ENCODE results near the gene PSMC4.

The PSMC4 gene

GRCh38 chr19:39941615-39942365, 29.2 kb upstream of the PSMC4 start:
- peak; percentile 15 to 43 for DNase-seq (ENCODE audit: low read depth in 2 of 2)
- TF ChIP-seq CTCF (IDR thresholded peaks at IDR 0.05; ENCODE audit: low read depth, low read length) = no peak
- no peak overlapping the region for H3K4me3 ChIP-seq (replicated peaks in 1 of 2; ENCODE audit: low read depth in 2 of 2, low read length in 2 of 2)

- H3K4me3 ChIP-seq (replicated peaks in 1 of 2; ENCODE audit: low read depth in 2 of 2, low read length in 2 of 2) = no peak overlapping the region
- no peak for DNase-seq (ENCODE audit: low read depth in 2 of 2)
- TF ChIP-seq CTCF (IDR thresholded peaks at IDR 0.05; ENCODE audit: low read depth, low read length) = no peak
These were observed 28.6 kb upstream of the PSMC4 start for GRCh38 chr19:39942366-39942730.

- no peak for DNase-seq (ENCODE audit: low read depth in 2 of 2)
- no peak overlapping the region for H3K4me3 ChIP-seq (replicated peaks in 1 of 2; ENCODE audit: low read depth in 2 of 2, low read length in 2 of 2)
- TF ChIP-seq CTCF (IDR thresholded peaks at IDR 0.05; ENCODE audit: low read depth, low read length) = no peak
These were observed 27.4 kb upstream of the PSMC4 start for GRCh38 chr19:39943586-39943985.

- TF ChIP-seq CTCF (IDR thresholded peaks at IDR 0.05; ENCODE audit: low read depth, low read length) = no peak
- DNase-seq (ENCODE audit: low read depth in 2 of 2) = peak in 1 of 2 donors; percentile 63
- no peak overlapping the region for H3K4me3 ChIP-seq (replicated peaks in 1 of 2; ENCODE audit: low read depth in 2 of 2, low read length in 2 of 2)
These were observed 24.4 kb upstream of the PSMC4 start for GRCh38 chr19:39946532-39946931.

GRCh38 chr19:39949026-39949747, 21.8 kb upstream of the PSMC4 start:
- no peak for TF ChIP-seq CTCF (IDR thresholded peaks at IDR 0.05; ENCODE audit: low read depth, low read length)
- DNase-seq (ENCODE audit: low read depth in 2 of 2) = no peak
- no peak overlapping the region for H3K4me3 ChIP-seq (replicated peaks in 1 of 2; ENCODE audit: low read depth in 2 of 2, low read length in 2 of 2)

- no peak for TF ChIP-seq CTCF (IDR thresholded peaks at IDR 0.05; ENCODE audit: low read depth, low read length)
- H3K4me3 ChIP-seq (replicated peaks in 1 of 2; ENCODE audit: low read depth in 2 of 2, low read length in 2 of 2) = no peak overlapping the region
- no peak for DNase-seq (ENCODE audit: low read depth in 2 of 2)
These were observed 19.8 kb upstream of the PSMC4 start for GRCh38 chr19:39951065-39951650.

All from cardiac fibroblast (primary cell).